Endothelial cell of hepatic sinusoid (primary cell): ENCODE measurements around the gene ATP4B.

Source experiments
- in situ Hi-C: cut with HindIII; loops from 2 replicates; pipeline ENCODE4 v1.10.0; 2017; ENCODE audit warnings: low sequenced_read_pairs

The ATP4B gene

DNA sequence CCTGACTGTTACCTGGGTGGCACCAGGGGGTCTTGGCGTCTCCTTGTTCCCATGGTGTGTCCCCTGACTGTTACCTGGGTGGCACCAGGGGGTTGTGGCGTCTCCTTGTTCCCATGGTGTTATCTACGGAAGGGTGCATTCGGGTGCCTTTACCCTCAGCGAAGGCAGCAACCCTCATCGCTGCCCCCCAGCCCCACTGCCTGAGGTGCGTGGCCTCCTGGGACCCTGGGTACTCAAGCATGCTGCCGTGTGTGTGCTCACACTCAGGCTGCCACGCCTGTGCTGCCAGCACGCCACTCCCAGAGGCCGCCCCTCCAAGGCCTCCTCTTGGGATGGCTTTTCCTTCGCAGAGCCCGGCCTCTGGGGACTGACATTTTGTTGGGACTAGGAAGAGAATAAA lies 48.4 kb downstream of the ATP4B start:
- in situ Hi-C loops: loop anchor here (10.0 kb wide), 1 partner anchor 45 kb away; no protein-coding TSS in a partner anchor

DNA sequence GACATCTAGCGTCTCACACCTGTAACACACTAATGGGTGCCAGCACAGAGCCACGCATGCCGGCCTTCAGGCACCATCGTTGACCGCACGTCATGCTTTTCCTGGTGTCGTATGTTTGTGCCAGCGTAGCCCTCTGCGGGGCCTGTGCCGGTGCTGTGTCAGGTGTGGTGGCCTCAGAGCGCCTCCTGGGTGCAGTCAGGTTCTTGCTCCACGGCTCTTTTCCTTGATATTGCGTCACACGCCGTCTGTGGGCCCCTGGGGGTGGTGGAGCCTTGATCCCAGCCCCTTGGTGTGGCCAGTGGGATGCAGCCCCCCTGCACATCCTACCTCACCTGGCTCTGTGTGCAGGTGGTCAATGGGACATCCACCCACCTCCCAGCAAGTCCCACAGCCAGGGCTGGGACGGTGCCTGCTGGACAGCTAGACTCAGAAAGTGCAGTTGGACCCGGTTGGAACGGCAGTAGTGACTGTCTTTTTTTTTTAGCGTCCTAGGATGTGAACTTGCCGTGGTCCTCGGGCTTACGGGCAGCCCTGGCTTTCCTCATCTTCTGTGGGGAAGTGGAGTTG lies 48.9 kb downstream of the ATP4B start:
- in situ Hi-C loops: no loop called here

DNA sequence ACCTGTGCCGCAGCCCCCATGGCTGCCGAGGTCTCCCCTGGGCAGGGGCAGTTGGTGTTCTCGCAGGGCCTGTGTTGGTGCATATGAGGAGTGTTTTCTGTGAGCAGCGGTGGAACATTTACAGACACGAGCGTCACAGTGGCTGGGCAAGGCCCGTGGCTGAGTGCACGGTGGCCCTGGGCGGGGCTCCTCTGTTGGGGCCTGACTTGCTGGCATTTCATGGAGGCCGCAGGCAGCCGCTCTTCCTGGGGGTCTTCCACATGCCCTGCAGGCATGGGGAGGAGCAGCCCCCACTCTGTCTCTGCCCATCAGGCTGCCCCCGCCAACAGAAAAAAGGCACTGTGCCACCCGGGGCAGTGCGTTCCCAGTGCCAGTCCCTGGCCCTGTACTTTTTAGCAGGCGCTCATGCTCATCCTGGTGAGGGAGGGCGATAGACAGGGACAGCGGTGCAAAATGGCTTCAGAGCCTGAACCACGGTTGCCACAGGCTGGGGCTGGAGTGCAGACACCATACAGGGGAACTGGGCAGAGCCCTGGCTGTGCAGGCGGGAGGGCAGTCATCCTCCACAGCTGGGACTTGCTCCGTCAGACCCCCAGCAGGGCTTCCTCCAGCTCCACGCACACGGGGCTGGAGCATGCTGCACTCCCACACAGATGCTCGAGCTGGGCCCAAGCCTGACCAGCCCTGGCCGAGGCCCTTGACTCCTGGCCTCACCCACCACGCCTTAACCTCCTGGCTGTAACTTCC lies 49.9 kb downstream of the ATP4B start:
- in situ Hi-C loops: no loop called here

DNA sequence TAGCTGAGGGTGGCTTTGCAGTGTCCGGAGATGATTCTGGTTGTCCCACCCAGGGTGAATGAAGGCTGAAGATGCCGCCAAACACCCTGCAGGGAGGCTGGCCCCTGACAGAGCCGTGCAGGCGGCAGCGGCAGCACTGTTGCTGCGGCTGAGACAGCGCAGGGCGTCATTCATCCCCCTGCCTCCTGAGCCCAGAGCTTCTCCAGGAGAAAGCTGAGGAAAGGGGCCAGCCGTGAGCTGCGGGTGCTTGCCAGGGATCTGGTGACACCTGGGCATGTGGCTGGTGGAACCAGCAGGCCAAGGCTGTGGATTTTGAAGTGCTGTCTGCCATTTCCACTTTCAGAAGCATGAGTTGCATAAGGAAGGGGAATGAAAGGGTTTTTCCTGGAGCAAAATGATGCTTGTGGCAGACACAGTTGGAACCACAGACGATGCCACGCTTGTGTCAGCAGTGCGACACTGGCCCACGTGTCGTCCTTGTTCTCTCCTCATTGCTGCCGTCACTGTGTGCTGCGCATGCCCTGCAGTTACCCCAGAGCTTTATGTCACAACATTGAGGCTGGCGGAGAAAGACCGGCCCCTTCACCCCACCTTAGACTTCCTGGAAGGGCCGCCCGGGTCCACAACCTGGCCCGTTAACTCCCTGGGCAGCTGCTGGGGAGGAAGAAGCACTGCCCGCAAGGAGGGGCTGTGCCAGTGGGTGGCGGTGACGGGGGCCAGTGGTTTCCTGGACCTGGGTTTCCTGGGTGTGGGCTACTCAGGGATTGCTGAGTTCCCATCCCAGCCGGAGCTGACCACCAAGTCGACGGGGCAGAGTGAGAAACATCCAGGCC lies 50.7 kb downstream of the ATP4B start:
- in situ Hi-C loops: no loop called here

DNA sequence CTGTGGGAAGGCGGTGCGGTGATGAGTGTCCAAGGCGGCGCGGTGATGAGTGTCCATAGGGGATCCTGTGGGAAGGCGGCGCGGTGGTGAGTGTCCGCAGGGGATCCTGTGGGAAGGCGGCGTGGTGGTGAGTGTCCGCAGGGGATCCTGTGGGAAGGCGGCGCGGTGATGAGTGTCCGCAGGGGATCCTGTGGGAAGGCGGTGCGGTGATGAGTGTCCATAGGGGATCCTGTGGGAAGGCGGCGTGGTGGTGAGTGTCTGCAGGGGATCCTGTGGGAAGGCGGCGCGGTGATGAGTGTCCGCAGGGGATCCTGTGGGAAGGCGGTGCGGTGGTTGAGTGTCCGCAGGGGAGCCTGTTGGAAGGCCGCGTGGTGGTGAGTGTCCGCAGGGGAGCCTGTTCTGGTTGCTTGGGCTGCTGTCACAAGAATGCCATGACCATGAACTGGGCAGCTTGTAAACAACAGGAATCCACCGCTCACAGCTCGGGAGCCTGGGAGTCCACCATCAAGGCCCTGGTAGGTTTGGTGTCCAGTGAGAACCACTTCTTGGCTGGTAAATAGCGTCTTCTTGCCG lies 52.0 kb downstream of the ATP4B start:
- in situ Hi-C loops: no loop called here

DNA sequence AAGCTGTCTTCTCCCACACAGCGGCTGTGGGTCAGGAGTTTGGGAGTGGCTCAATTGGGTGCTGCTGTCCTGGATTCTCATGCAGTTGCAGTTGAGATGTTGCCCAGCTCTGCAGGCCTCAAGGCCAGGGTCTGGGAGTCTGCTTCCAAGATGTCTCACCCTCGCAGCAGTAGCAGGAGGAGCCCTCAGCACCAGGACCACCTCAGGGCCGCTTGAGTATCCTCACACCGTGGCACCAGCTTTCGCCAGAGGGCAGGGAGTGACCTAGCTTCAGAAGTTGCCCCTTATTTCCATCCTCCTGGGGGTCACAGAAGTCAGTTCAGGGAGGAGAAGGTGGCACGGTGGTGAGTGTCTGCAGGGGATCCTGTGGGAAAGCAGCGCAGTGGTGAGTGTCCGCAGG lies 52.5 kb downstream of the ATP4B start:
- in situ Hi-C loops: no loop called here

DNA sequence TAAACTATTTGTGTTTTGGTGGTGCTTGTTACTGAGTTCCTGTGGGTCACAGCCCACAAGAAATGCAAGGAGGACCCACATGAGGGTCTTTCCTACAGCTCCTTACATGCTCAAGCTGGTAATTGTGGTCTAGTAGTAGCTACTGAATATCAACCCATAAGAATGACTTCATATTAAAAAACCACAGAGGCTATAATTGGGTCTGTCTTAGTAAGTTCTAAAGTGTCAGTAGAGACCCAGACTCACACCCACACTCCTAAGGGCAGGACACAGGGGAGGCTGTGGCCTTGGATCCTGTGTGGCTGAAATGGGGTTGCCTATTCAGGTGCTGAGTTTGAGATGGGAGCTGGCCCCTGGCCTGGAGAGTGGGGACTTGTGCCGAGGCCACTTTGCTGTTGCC lies 53.8 kb downstream of the ATP4B start:
- in situ Hi-C loops: no loop called here

DNA sequence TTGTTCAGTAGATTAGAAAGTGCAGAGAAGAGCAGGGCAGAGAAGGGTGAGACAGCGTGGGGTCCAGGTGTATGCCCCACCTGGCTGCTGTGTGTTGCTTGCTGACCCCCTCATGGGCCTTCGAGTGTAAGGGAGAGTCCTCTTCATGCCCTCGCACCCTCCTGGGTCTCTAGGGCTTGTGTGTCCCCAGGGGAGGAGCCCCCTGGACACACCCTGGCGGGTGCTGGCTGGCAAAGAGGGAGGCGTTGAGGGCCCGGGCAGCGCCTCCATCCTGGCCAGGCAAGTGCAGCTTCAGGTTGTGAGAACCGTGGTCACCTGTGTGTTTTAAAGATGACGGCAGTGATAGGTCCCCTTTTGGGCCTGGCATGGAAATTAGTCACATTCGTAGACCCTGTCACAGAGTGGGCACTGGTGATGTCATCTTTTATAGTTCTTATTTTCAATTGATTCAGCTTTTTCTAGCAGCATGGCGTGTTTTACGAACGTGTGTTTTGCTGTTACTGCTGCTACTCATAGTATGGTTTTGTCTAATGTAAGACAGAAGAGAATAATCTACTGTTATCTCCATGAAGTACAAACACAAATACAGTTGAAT lies 54.8 kb downstream of the ATP4B start:
- in situ Hi-C loops: no loop called here

DNA sequence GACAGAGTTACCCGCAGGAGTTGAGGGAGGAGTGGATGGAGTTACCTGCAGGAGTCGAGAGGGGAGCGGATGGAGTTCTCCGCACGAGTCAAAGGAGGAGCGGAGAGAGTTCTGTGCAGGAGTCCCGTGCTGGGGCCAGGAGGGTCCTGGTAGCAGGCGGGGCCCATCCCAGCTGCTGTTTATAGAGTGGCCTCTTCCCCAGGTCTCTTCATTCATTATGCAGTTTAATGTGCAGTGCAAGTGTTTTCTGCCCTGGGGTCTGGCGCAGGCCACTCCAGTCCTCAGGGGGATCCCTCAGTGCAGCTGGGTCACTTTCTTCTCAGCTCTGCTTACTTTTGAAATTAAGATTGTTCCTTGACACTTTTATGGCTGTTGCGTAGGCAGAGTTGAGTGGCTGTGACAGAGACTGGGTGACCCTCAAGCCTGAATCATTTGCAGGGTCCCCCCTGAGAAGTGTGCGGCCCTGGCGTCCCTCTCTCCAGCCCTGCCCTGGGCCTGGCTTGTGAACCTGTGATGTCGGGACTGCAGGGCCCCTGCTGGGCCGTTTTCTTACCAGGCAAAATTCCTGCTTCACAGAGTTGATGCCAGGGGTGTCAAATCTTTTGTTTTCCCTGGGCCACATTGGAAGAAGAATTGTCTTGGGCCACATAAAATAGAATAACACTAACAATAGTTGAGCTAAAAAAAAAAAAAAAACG lies 55.6 kb downstream of the ATP4B start:
- in situ Hi-C loops: no loop called here

DNA sequence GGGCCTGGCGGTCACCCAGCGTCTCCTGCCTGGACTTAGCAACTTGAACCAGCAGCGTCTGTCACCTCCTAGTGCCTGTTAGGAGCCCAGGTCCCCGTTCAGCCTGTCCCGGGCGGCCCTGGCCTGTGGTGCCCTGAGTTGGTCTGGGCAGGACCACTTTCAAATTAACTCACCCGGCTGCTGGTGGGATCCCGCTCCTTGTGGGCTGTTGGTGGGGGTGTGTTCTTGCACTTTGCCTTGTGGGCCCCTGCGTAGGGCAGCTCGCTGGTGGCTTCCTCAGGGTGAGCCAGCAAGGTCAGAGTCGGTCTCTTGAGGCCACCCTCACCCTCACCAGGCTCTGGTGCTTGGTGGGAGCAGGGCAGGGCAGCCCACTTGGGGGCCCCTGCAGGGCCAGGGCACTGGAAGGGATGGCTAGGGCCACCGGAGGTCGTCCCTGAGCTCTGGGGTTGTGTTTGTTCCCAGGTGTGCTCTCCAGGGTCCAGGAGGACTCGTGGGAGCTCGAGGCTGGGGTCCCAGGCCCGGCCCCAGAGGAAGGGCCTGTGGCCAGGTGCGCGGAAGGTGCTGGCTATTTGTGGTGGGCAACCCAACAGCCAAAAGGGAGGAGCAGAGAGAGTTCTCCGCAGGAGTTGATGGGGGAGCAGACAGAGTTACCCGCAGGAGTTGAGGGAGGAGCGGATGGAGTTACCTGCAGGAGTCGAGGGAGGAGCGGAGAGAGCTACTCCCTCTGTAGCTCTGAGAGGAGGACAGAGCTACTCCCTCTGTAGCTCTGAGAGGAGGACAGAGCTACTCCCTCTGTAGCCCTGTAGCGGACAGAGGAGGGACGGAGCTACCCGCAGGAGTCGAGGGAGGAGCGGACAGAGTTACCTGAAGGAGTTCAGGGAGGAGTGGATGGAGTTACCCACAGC lies 56.6 kb downstream of the ATP4B start:
- in situ Hi-C loops: no loop called here

DNA sequence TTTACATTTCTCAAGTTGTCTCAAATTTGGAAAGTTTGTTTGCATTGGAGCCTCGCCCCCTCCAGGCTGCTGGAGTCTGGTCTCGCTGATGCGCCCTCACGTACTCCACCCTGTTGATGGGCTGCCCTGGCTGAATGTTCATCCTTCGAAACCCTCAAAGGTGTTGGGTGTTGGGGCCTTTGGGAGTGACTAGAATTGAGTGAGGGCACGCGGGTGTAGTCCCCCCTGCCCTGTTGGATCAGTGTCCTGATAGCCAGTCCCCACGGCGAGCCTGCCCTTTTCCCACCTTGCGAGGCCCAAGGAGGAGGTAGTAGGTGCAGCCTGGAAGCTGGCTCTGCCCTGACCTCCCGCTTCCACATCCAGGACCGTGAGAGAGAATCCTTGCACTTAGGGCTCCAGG lies 58.6 kb downstream of the ATP4B start:
- in situ Hi-C loops: no loop called here
